Activated T-helper 9 cell treated with anti-CD3 and anti-CD28 coated beads, Interleukin-2, amount 50 U/mL, for 16 hours (primary cell): ENCODE results near the gene STK24.

Experiments used
- DNase-seq: peaks from one replicate; pipeline ENCODE4 v3.0.0-alpha.2; 2020; ENCODE audit warnings: low read depth

STK24 gene

GRCh38 chr13:98489446-98490194, 87.3 kb downstream of the STK24 start:
- DNase-seq = no peak

DNA sequence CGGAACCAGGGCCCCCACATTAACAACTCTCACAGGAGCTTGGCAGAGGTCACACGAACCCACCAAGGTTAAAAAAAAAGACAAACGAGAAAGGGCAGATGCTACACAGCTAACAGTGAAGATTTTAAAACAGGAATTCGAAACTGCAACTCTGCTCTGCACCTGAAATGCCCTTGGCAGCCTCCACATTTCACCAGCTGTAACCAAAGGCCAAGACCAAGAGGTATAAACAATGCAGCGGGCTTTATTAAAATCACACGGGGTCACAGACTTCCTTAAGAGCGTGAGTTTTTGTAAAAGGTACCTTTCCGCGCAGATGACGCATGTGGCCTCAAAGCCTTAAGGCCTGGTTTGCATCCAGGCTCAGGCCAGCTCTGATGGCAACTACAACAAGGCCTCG, 88.2 kb downstream of the STK24 start:
- no peak for DNase-seq

GRCh38 chr13:98487522-98487921, 89.4 kb downstream of the STK24 start:
- DNase-seq = no peak

- DNase-seq = no peak
These were observed 89.9 kb downstream of the STK24 start for GRCh38 chr13:98487016-98487415.

DNA sequence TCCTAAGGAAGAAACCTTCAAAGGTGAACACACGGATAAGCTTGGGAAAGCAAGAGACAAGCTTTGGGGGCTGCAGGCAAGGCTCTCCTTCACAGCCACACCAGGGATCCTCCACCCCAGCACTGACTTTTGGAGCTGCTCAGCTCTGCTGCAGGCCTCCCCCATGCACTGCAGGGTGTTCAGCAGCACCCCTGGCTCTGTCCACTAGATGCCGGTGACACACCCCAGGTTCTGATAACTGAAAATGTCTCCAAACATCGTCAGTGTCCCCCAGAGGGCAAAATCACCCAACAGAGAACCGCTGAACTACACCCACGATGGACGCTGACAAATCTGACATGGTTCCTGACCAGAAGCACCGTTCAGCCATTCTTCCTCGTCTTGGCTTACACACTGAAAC, 90.5 kb downstream of the STK24 start:
- no peak for DNase-seq

DNA sequence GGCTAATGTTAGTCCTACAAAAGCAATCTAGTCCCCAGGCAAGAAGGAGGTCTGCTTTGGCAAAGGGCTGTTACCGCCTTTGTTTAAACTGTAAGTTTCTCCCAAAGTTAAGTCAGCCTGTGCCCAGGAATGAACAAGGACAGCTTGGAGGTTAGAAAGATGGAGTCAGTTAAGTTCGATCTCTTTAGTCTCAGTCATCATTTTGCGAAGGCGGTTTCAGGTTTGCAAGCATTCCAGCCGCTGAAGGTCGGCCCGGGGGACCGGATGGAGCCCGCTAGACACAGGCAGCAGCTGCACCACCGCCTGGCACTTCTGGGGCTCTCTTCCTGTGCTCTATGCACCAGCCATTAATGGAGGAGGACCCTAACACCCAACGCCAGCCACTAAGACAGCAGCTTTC, 91.3 kb downstream of the STK24 start:
- DNase-seq = no peak

- peak; percentile 71 for DNase-seq
These were observed 92.4 kb downstream of the STK24 start for GRCh38 chr13:98484289-98485219.

GRCh38 chr13:98483601-98484288, 93.2 kb downstream of the STK24 start:
- no peak for DNase-seq

- DNase-seq = no peak
These were observed 94.1 kb downstream of the STK24 start for GRCh38 chr13:98482476-98483444.

DNA sequence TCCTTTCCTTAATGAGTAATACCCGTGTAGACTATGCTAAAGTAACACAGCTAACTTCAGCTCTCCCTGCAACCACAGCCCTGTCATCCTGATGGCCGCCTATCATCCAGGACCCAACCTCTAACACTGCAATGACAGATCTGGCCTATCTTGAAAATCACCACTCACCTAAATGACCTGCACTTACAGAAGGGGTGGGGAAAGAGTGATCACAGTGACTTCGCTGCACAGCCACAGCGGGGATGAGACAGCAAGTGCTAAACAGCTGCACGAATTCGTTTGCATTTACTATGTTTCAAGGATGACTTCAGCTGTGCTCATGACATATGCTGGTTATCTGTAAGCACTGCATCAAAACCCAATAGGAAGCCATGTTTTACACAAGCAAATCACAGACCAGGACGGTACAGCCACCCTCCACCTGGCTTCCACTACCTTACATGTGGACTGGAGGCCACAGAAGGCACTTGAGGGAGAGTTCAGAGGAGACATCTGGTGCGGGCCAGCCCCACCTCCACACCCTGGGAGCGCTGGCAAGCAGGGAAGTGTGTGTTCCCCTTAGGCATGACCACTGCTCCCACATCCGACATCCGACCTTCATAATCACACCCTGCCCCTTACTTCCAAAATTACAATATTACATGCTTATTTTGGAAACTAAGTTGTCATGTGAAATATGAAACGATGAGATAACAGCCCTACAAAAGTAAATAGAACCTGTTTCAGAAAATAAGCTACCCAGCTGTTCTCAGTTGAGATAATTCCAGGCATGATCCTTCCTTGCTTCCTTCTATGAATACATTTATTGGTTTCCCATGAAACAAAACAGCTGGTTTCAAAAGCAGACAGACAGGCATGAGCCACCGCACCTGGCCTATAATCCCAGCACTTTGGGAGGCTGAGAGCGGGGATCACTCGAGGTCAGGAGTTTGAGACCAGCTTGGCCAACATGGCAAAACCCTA, 95.7 kb downstream of the STK24 start:
- DNase-seq = no peak

GRCh38 chr13:98479496-98480003, 97.4 kb downstream of the STK24 start:
- DNase-seq = no peak

DNA sequence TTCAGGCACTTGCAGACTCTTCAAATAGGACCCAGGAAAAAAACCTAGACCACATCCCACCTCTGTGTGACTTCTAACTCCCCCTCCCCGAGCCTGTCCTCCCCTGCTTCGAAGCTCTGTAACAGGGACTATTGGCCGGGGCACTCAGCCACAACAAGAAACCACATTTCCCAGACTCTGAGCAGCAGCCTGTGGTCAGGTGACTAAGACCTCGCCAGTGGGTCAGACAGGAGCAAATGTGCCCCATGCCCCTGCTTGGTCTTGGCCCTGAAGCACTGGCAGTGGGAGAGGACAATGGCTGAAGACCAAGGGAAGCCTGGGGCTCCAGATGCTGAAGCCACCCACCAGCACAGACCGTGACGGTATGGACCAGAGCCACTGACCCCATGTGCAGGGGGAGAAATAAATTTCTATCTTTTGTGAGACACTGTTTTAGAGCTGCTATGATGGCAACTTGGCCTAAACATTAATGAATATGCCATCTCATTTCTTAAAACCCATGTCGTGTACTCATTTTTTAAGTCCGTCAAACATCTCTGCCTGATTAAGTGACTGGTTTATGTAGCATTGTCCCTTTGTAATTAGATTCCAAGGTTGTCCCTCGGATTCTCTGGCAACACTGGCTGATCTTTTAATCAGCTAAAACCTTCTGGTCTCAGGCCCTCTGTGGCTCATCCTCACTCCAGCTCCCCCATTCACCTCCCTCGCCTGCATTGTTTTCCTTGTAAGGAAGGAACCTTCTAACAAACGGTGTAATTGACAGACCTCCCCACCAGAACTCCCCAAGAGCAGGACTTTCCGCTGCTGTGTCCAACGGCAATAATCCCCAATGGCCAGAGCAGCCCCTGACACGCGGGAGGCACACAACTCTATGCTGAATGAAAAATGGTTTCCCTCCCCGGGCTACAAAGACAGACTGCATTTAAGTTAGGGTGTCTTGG, 98.4 kb downstream of the STK24 start:
- DNase-seq = no peak

DNA sequence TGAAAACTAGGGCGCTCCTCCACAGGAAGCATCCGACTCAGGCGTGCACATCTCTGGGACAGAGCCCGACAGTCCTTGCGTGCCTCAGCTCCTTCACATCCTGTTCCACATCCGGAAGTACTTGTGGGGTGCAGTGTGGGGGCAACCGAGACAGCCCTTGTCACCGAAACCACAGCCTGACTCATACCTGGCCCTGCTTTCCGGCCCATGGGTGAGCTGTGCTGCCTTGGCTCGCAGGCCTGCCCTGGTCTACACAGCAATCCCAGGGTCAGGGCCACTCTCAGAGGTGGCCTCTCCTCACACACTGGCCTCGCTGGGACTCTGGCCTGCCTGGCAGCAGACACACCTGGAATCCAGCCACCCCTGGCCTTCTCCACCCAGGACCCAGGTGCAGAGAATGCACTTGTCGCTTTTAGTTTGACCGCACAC, 100.4 kb downstream of the STK24 start:
- peak; percentile 81 for DNase-seq

DNA sequence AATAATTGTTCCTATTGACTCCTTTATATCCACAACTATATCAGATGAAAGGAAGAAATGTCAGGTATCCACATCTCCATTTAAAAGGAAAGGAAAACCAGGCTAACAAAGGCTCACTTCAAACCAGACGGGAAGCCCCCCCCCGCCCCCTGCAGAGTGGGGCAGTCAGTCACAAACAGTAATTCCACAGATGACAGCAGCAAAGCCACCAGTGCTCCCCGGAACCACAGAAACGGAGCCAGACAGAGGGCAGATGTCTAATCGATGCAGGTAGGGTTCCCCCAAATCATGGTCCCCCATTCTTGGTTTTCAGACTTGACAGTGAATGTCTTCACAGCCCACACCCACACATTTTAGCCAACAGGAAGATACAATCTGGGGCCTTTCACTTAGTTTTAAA, 100.8 kb downstream of the STK24 start:
- peak; percentile 63 for DNase-seq

- no peak for DNase-seq
These were observed 101.4 kb downstream of the STK24 start for GRCh38 chr13:98475522-98475921.

GRCh38 chr13:98474761-98475160, 102.1 kb downstream of the STK24 start:
- DNase-seq = no peak

DNA sequence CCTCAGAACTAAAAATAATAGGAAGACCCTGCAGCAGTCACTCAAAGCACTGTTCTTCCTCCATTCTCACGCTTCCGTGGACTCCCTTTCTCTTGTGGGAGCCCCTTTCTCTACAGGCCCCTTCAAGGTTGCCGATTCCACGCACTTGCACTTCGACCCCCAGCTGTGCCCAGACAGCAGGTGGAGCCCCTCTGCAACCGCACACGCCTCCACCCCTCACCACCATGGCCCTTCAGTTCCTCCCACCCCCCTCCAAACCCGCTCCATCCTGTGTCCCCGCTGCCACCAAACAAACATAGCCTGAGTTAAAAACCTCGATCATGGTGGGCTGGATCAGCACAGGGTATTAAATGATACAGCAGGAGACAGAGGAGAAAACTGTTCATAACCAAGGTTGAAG, 102.6 kb downstream of the STK24 start:
- no peak for DNase-seq

GRCh38 chr13:98473788-98474144, 103.1 kb downstream of the STK24 start:
- DNase-seq = no peak
